GM12878 (cell line): ENCODE results near the gene SPRYD3. TPM values are rescaled to one million over a fixed set of nuclear protein-coding genes. Genes with fewer than 3 reads are reported as not detected.

Experiments
- ATAC-seq: fragments of 200-7000 bp; cut with Tn5 transposase; 3 replicates; pipeline ENCODE4 v1.9.1; 2020; ENCODE audit warnings: mild to moderate bottlenecking, moderate library complexity
- BruUV-seq: library from RNA; stranded (reverse); fragments of 400-500 nt; replicated peaks from 2 replicates; lab custom pipeline; 2021; lab: Mats Ljungman, UMichigan
- CTCF ChIA-PET: fragments of 300-600 bp; sonication (Branson Sonifier 250); formaldehyde crosslinking; extraction: SDS; loops from one replicate; lab custom pipeline; 2021; ENCODE audit warnings: inconsistent platforms; lab: Yijun Ruan, JAX
- POLR2A ChIA-PET: fragments of 350-600 bp; formaldehyde crosslinking; extraction: SDS; loops from one replicate; lab custom pipeline; 2021; ENCODE audit warnings: inconsistent platforms; lab: Charles Lee
- RAD21 ChIA-PET: fragments of 300-600 bp; sonication (Branson Sonifier 250); formaldehyde crosslinking; loops from one replicate; lab custom pipeline; 2023; ENCODE audit warnings: antibody characterized with exemption; ENCODE audit not compliant: unreplicated experiment; lab: Charles Lee
- SMC1A ChIA-PET: fragments of 300-600 bp; sonication (Branson Sonifier 250); formaldehyde crosslinking; loops from one replicate; lab custom pipeline; 2023; ENCODE audit not compliant: unreplicated experiment, uncharacterized antibody; lab: Charles Lee
- DNase-seq: peaks from one replicate; pipeline ENCODE4 v3.0.0-alpha.2; 2011; ENCODE audit warnings: low read depth, low spot score
- FAIRE-seq: peaks from 3 replicates; lab custom pipeline; 2011; peaks lifted over from hg19 to GRCh38; lab: Jason Lieb, UNC
- H2AFZ ChIP-seq: 2 replicates; pipeline ENCODE4 v1.6.0; 2011; ENCODE audit warnings: low read depth, low read length, control low read depth; ENCODE audit not compliant: control insufficient read depth
- H3K27ac ChIP-seq: 2 replicates; pipeline ENCODE4 v1.5.1; 2011; ENCODE audit warnings: control low read depth; ENCODE audit not compliant: control insufficient read depth, insufficient read depth
- H3K27me3 ChIP-seq, 2 experiments: replicated peaks in 1 of 2; 2 replicates each; pipeline versions ENCODE4 v1.6.0 to v1.6.1; 2011; ENCODE audit warnings: low read length in 1 of 2; ENCODE audit not compliant: control insufficient read depth in 2 of 2, insufficient read depth in 2 of 2
- H3K36me3 ChIP-seq, 2 experiments: 2 replicates each; pipeline ENCODE4 v1.5.1; 2011; ENCODE audit warnings: low read length in 1 of 2; ENCODE audit not compliant: control insufficient read depth in 2 of 2, insufficient read depth in 2 of 2
- H3K4me1 ChIP-seq: 2 replicates; pipeline ENCODE4 v1.6.1; 2011; ENCODE audit warnings: mild to moderate bottlenecking, low read length, moderate library complexity, mixed read lengths; ENCODE audit not compliant: control insufficient read depth, insufficient read depth
- H3K4me2 ChIP-seq: 2 replicates; pipeline ENCODE4 v1.6.0; 2011; ENCODE audit warnings: control low read depth; ENCODE audit not compliant: control insufficient read depth, insufficient read depth
- H3K4me3 ChIP-seq: fragments of 200-600 bp; sonication (generic); 2 replicates; pipeline ENCODE4 v1.5.1; 2016
- H3K79me2 ChIP-seq: 2 replicates; pipeline ENCODE4 v1.6.0; 2011; ENCODE audit warnings: low read length; ENCODE audit not compliant: control insufficient read depth, insufficient read depth
- H3K9ac ChIP-seq: 2 replicates; pipeline ENCODE4 v1.8.0; 2011; ENCODE audit warnings: low read length, control low read depth, mixed read lengths; ENCODE audit not compliant: control insufficient read depth, insufficient read depth
- H3K9me3 ChIP-seq: replicated peaks from 3 replicates; pipeline ENCODE4 v1.5.1; 2011; ENCODE audit warnings: mild to moderate bottlenecking, low read length; ENCODE audit not compliant: control insufficient read depth, insufficient read depth
- H4K20me1 ChIP-seq: 2 replicates; pipeline ENCODE4 v1.6.0; 2011; ENCODE audit not compliant: control insufficient read depth, insufficient read depth
- ASH2L ChIP-seq: fragments of 300-600, 200-600 bp; sonication (generic); IDR thresholded peaks from 2 replicates; pipeline ENCODE4 v1.6.1; 2017; ENCODE audit warnings: low read depth, mild to moderate bottlenecking, borderline replicate concordance
- ESRRA ChIP-seq: IDR thresholded peaks from 2 replicates; pipeline ENCODE4 v1.6.1; 2012; ENCODE audit warnings: mild to moderate bottlenecking, low read length, improper control_type of control experiment
- HDAC6 ChIP-seq: fragments of 200-600 bp; sonication (generic); IDR thresholded peaks from one replicate; pipeline ENCODE4 v1.8.0; 2017; ENCODE audit warnings: antibody characterized with exemption; ENCODE audit not compliant: unreplicated experiment
- MXI1 ChIP-seq: fragments of 150-350 bp; IDR thresholded peaks from 2 replicates; pipeline ENCODE4 v1.6.1; 2011; ENCODE audit warnings: low read depth, mild to moderate bottlenecking, inconsistent platforms, low read length, improper control_type of control experiment
- MYB ChIP-seq: fragments of 150-350 bp; IDR thresholded peaks from 2 replicates; pipeline ENCODE4 v1.6.1; 2014; ENCODE audit warnings: mild to moderate bottlenecking, low read depth, low read length, borderline replicate concordance
- NR2C1 ChIP-seq: fragments of 450-650 bp; IDR thresholded peaks from 2 replicates; pipeline ENCODE4 v1.6.1; 2017; ENCODE audit warnings: antibody characterized with exemption, mild to moderate bottlenecking, moderate library complexity
- SIX5 ChIP-seq: IDR thresholded peaks from 2 replicates; pipeline ENCODE4 v1.6.1; 2011; ENCODE audit warnings: mild to moderate bottlenecking, low read depth, low read length, moderate library complexity; ENCODE audit not compliant: severe bottlenecking
- SMARCA5 ChIP-seq: fragments of 450-650 bp; IDR thresholded peaks from 2 replicates; pipeline ENCODE4 v1.6.1; 2017; ENCODE audit warnings: mild to moderate bottlenecking
- TCF7 ChIP-seq: IDR thresholded peaks from 2 replicates; pipeline ENCODE4 v1.6.1; 2014; ENCODE audit warnings: antibody characterized with exemption, borderline replicate concordance
- WRNIP1 ChIP-seq: IDR thresholded peaks from 2 replicates; pipeline ENCODE4 v1.6.1; 2011; ENCODE audit warnings: low read depth, low read length, improper control_type of control experiment, borderline replicate concordance
- WGBS: methylation state at CpG from one replicate; pipeline ENCODE4 v1.1.6; 2016; ENCODE audit warnings: low lambda C conversion rate; ENCODE audit not compliant: insufficient replicate concordance, insufficient coverage; ENCODE audit errors: missing lambda C conversion rate; 5-methylcytosine and 5-hydroxymethylcytosine counted together
- in situ Hi-C: fragments of 300-500 bp; cut with MboI; formaldehyde crosslinking; loops from 9 replicates; pipeline ENCODE4 v1.14.3; 2018; ENCODE audit warnings: mixed read lengths
- intact Hi-C: fragments of 100-400 bp; cut with micrococcal nuclease; formaldehyde crosslinking; loops from one replicate; pipeline ENCODE4 v1.14.2; 2022; ENCODE audit not compliant: unreplicated experiment
- polyA plus RNA-seq, 11 experiments: library from polyadenylated mRNA; depleted of rRNA in 4 of 11; unstranded in 6 of 11; stranded (reverse) in 5 of 11; fragments of >200 nt; fragmentation: Nextera tagmentation in 4 of 11; fragmentation: Illumina TruSeq in 1 of 11; extraction: Ambion mirVana in 4 of 11; extraction: Trizol in 1 of 11; gene quantifications; 1 replicate in 1 of 11; 2 replicates in 10 of 11; pipeline versions ENCODE4 v1.2.1 to v1.2.3, GENCODE V29; 2011 to 2016; ENCODE audit warnings: inconsistent platforms in 2 of 11, missing spikeins in 2 of 11, low read depth in 1 of 11
- total RNA-seq, 4 experiments: library from RNA; depleted of rRNA in 3 of 4; stranded (reverse); fragments of >200 nt in 3 of 4; fragmentation: Illumina TruSeq in 1 of 4; extraction: Trizol in 1 of 4; gene quantifications; 2 replicates each; pipeline versions ENCODE4 v1.2.1 to v1.2.3, GENCODE V29; 2013 to 2021
- TF ChIP-seq, protein P1 (sequence below): fragments of 450-650 bp; IDR thresholded peaks from 2 replicates; pipeline ENCODE4 v1.6.1; 2017; ENCODE audit warnings: mild to moderate bottlenecking, low read depth, inconsistent platforms; ENCODE audit not compliant: poor library complexity, severe bottlenecking
- TF ChIP-seq, protein P2 (sequence below): IDR thresholded peaks from 2 replicates; pipeline ENCODE4 v1.6.1; 2012; ENCODE audit warnings: low read length, inconsistent platforms
- TF ChIP-seq, protein P3 (sequence below): fragments of 450-650 bp; IDR thresholded peaks from 2 replicates; pipeline ENCODE4 v1.6.1; 2017; ENCODE audit warnings: antibody characterized with exemption, mild to moderate bottlenecking, moderate library complexity

The SPRYD3 gene
- total and polyA plus RNA-seq, 10 of the 15 experiments (the other 5 are each of a cell fraction or from before 2014, with no cell fraction given) = 2.3 to 26.4 (median 20.2) TPM

DNA sequence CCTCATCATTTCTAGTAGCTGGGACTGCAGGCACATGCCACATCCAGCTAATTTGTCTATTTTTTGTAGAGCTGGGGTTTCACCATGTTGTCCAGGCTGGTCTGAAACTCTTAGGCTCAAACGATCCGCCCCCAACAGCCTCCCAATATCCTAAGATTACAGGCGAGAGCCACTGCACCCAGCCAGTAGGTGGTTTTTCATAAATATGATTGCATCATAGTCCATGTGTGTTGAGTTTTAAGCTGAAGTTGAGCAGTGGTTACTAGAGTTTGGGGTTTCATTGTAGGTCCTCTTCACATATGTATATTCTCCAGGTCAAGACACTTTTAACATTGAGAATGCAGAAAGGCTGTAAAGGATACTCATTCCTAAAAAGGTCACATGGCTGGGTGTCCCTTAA is 42.4 kb downstream of the SPRYD3 start (continued):
- TF ChIP-seq, protein P1, sequence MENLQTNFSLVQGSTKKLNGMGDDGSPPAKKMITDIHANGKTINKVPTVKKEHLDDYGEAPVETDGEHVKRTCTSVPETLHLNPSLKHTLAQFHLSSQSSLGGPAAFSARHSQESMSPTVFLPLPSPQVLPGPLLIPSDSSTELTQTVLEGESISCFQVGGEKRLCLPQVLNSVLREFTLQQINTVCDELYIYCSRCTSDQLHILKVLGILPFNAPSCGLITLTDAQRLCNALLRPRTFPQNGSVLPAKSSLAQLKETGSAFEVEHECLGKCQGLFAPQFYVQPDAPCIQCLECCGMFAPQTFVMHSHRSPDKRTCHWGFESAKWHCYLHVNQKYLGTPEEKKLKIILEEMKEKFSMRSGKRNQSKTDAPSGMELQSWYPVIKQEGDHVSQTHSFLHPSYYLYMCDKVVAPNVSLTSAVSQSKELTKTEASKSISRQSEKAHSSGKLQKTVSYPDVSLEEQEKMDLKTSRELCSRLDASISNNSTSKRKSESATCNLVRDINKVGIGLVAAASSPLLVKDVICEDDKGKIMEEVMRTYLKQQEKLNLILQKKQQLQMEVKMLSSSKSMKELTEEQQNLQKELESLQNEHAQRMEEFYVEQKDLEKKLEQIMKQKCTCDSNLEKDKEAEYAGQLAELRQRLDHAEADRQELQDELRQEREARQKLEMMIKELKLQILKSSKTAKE = no peak
- TF ChIP-seq SIX5 = no peak
- TF ChIP-seq SMARCA5 = no peak
- no peak for TF ChIP-seq MXI1
- TF ChIP-seq, protein P2, sequence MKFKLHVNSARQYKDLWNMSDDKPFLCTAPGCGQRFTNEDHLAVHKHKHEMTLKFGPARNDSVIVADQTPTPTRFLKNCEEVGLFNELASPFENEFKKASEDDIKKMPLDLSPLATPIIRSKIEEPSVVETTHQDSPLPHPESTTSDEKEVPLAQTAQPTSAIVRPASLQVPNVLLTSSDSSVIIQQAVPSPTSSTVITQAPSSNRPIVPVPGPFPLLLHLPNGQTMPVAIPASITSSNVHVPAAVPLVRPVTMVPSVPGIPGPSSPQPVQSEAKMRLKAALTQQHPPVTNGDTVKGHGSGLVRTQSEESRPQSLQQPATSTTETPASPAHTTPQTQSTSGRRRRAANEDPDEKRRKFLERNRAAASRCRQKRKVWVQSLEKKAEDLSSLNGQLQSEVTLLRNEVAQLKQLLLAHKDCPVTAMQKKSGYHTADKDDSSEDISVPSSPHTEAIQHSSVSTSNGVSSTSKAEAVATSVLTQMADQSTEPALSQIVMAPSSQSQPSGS = no peak
- no peak for TF ChIP-seq ESRRA
- no peak for TF ChIP-seq HDAC6
- no peak for TF ChIP-seq MYB

DNA sequence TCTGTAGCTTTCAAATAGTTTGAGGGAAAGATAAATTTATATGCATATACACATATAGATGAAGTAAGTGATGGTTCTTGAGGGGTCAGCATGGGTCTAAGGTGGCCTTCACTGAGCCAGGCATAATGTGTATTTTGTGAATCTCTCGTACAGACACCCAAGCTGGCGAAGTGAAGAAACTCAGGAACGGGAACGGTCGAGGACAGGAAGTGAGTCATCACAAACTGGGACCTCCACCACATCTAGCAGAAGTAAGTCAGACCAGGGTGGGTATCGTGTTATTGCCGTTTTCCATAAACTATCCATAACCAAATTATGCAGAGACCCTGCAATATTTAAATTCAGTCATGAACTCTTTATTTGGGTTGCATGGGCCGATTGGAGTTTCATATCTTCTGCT is 44.7 kb downstream of the SPRYD3 start:
- in situ Hi-C loops (no loop called here), intact Hi-C loops (no loop called here)
- Histone ChIP-seq H3K4me3 (no peak overlapping the region), H3K27me3 (no peaks in the 10 kb centered on the region), H4K20me1 (no peaks in the 10 kb centered on the region), H3K79me2 (no peaks in the 10 kb centered on the region), H3K4me1 (no peaks in the 10 kb centered on the region), H3K9ac (no peak overlapping the region), H2AFZ (no peak overlapping the region), H3K36me3 (peaks cover 23 to 60% of the 10 kb centered on the region in 2 experiments), H3K4me2 (no peak overlapping the region), H3K27ac (no peak overlapping the region), H3K9me3 (no peaks in the 10 kb centered on the region)
- ChIA-PET RAD21 (no interaction called here), POLR2A (interaction anchor here (0.8 kb wide), 1 partner anchor 10 kb away, joined by 4 read pairs; no protein-coding TSS in a partner anchor), CTCF (interaction anchor here (1.2 kb wide), 1 partner anchor 13 kb away, joined by 3 read pairs; no protein-coding TSS in a partner anchor), SMC1A (no interaction called here)
- no peak for DNase-seq
- TF ChIP-seq, protein P3, sequence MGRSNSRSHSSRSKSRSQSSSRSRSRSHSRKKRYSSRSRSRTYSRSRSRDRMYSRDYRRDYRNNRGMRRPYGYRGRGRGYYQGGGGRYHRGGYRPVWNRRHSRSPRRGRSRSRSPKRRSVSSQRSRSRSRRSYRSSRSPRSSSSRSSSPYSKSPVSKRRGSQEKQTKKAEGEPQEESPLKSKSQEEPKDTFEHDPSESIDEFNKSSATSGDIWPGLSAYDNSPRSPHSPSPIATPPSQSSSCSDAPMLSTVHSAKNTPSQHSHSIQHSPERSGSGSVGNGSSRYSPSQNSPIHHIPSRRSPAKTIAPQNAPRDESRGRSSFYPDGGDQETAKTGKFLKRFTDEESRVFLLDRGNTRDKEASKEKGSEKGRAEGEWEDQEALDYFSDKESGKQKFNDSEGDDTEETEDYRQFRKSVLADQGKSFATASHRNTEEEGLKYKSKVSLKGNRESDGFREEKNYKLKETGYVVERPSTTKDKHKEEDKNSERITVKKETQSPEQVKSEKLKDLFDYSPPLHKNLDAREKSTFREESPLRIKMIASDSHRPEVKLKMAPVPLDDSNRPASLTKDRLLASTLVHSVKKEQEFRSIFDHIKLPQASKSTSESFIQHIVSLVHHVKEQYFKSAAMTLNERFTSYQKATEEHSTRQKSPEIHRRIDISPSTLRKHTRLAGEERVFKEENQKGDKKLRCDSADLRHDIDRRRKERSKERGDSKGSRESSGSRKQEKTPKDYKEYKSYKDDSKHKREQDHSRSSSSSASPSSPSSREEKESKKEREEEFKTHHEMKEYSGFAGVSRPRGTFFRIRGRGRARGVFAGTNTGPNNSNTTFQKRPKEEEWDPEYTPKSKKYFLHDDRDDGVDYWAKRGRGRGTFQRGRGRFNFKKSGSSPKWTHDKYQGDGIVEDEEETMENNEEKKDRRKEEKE = no peak
- TF ChIP-seq TCF7 = no peak
- TF ChIP-seq ASH2L = no peak
- no peak for TF ChIP-seq WRNIP1
- no peak for TF ChIP-seq NR2C1
- FAIRE-seq = no peak
- no TSS peak for BruUV-seq
- 96% methylated on average over 8 of the region's 8 CpGs for WGBS
- no peak for ATAC-seq
